Measurements from ENCODE around the gene MPRIP.
"Not testable (repeated sequence)": the region's sequence is repeated elsewhere in the genome, so short reads cannot be mapped to it uniquely, and the experiment has no call there.

The MPRIP gene

GRCh38 chr17:17186051-17186450 is 143.8 kb downstream of the MPRIP start:
- no peak for TF ChIP-seq CTCF (IDR thresholded peaks at IDR 0.05)
- Histone ChIP-seq H3K27ac (no peak overlapping the region), H3K4me3 (no peak overlapping the region)
- no peak for DNase-seq (ENCODE audit: low spot score)

GRCh38 chr17:17186551-17187505 is 144.6 kb downstream of the MPRIP start:
- H3K27ac ChIP-seq: peak overlapping the region in 1 of 2 donors; percentile 25
- no peak overlapping the region for H3K4me3 ChIP-seq
- no peak for TF ChIP-seq CTCF (IDR thresholded peaks at IDR 0.05)
- DNase-seq (ENCODE audit: low spot score): no peak

- H3K4me3 ChIP-seq: no peak overlapping the region
- no peak for DNase-seq (ENCODE audit: low spot score)
- H3K27ac ChIP-seq: no peak overlapping the region
- no peak for TF ChIP-seq CTCF (IDR thresholded peaks at IDR 0.05)
These were observed 146.3 kb downstream of the MPRIP start for GRCh38 chr17:17188586-17188985.

- Histone ChIP-seq H3K4me3 (no peak overlapping the region), H3K27ac (peak overlapping the region in 1 of 2 donors; percentile 88)
- TF ChIP-seq CTCF (IDR thresholded peaks at IDR 0.05): no peak
- DNase-seq (ENCODE audit: low spot score): no peak
These were observed 147.3 kb downstream of the MPRIP start for GRCh38 chr17:17189559-17189958.

- no peak for DNase-seq (ENCODE audit: low spot score)
- no peak overlapping the region for H3K4me3 ChIP-seq
- TF ChIP-seq CTCF (IDR thresholded peaks at IDR 0.05): no peak
- peak overlapping the region in 1 of 2 donors; percentile 88 for H3K27ac ChIP-seq
These were observed 147.9 kb downstream of the MPRIP start for GRCh38 chr17:17190188-17190587.

- Histone ChIP-seq H3K27ac (peak overlapping the region; percentile 35 to 88), H3K4me3 (no peak overlapping the region)
- no peak for TF ChIP-seq CTCF (IDR thresholded peaks at IDR 0.05)
- no peak for DNase-seq (ENCODE audit: low spot score)
These were observed 149.1 kb downstream of the MPRIP start for GRCh38 chr17:17191346-17191792.

GRCh38 chr17:17191961-17192381 is 149.7 kb downstream of the MPRIP start:
- peak overlapping the region; percentile 35 to 88 for H3K27ac ChIP-seq
- TF ChIP-seq CTCF (IDR thresholded peaks at IDR 0.05): no peak
- H3K4me3 ChIP-seq: no peak overlapping the region
- DNase-seq (ENCODE audit: low spot score): no peak

- not testable (repeated sequence) for H3K27ac ChIP-seq; H3K4me3 ChIP-seq; DNase-seq (ENCODE audit: low spot score)
These were observed 153.2 kb downstream of the MPRIP start for GRCh38 chr17:17195466-17195865.
